Measurements from ENCODE around the gene TRIM23.

GRCh38 chr5:65553941-65554340 lies 70.2 kb downstream of the TRIM23 start:
- TF ChIP-seq POLR2AphosphoS5 (IDR thresholded peaks at IDR 0.05; ENCODE audit: borderline replicate concordance, low read depth, low read length) (no peak), EZH2 (IDR thresholded peaks at IDR 0.05) (no peak)
